IPS-18a (cell line): ENCODE measurements around the gene MED19.

Experiments
- H3K27ac ChIP-seq: one replicate; pipeline ENCODE4 v1.5.1; 2013; ENCODE audit warnings: low read length
- H3K27me3 ChIP-seq: one replicate; pipeline ENCODE4 v1.6.1; 2013; ENCODE audit warnings: mild to moderate bottlenecking, low read length; ENCODE audit not compliant: control insufficient read depth, insufficient read depth
- H3K36me3 ChIP-seq: one replicate; pipeline ENCODE4 v1.6.1; 2013; ENCODE audit warnings: low read depth, low read length; ENCODE audit not compliant: control insufficient read depth
- H3K4me1 ChIP-seq: one replicate; pipeline ENCODE4 v1.6.1; 2013; ENCODE audit warnings: low read depth, low read length; ENCODE audit not compliant: control insufficient read depth
- H3K4me3 ChIP-seq: one replicate; pipeline ENCODE4 v1.5.1; 2013; ENCODE audit warnings: low read length
- H3K9ac ChIP-seq: one replicate; pipeline ENCODE4 v1.6.1; 2013; ENCODE audit warnings: mild to moderate bottlenecking, low read length, moderate library complexity
- H3K9me3 ChIP-seq: one replicate; pipeline ENCODE4 v1.6.1; 2013; ENCODE audit warnings: low read depth, low read length; ENCODE audit not compliant: control insufficient read depth

The MED19 gene, protein sequence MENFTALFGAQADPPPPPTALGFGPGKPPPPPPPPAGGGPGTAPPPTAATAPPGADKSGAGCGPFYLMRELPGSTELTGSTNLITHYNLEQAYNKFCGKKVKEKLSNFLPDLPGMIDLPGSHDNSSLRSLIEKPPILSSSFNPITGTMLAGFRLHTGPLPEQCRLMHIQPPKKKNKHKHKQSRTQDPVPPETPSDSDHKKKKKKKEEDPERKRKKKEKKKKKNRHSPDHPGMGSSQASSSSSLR

DNA sequence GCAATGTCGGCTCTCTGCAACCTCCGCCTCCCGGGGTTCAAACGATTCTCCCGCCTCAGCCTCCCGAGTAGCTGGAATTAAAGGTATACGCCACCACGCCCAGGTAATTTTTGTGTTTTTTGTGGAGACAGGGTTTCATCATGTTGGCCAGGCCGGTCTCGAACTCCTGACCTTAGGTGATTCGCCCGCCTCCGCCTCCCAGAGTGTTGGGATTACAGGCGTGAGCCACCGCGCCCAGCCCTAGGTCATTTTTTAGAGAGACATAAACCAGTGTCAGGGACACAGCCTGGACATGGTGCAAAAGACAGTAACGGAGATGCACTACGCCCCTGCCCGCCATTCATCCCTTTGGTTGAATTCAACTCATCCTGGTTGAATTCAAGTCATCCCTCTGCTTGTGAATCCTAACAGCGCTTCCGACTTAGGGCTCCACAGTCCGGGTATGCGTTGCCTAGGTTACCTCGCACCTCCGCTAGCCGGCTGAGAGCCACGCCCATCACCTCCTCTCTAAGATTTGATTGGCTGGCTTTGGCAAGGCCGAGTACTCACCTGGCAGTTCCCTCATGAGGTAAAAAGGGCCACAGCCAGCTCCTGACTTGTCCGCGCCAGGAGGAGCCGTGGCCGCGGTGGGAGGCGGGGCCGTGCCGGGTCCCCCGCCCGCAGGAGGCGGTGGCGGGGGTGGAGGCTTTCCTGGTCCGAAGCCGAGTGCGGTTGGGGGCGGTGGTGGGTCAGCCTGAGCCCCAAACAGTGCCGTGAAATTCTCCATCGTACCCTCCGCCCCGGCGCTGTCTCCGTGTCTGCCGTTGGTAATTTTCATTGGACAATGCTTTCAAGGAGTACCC lies at the start of gene MED19:
Gene MED19, minus strand, starts transcription at position 802 of the 842 bp plus-strand sequence. Its CDS starts 36 bp downstream, at position 766.
- H3K27ac ChIP-seq, result peak within 1 kb of the TSS; percentile 92
- H3K4me3 ChIP-seq, result peak within 1 kb of the TSS; percentile 99

DNA sequence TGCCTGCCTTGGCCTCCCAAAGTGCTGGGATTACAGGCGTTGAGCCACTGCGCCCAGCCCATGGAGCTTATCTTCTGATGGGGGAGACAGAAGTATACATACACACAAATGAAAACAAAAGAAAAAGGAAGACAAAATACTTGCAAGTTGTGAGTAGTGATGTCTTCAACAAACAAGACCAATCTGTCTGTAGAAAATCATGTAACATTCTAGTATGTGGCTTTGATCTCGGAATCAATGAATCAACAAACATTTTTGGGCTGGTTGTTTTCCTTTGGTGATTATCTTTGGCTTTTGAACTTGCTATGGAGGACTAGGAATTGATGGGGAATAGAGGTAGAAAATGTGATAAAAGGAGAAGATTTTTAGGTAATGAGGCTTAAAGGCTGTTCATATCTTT lies 46.2 kb upstream of the MED19 start:
- H3K4me1 ChIP-seq, result peaks cover 4% of the 10 kb centered on the region
- H3K27me3 ChIP-seq, result no peaks in the 10 kb centered on the region
- H3K9ac ChIP-seq, result no peak overlapping the region
- no peak overlapping the region for H3K27ac ChIP-seq
- H3K4me3 ChIP-seq, result no peak overlapping the region
- no peaks in the 10 kb centered on the region for H3K36me3 ChIP-seq
- no peaks in the 10 kb centered on the region for H3K9me3 ChIP-seq

More for the DNA sequence above, at the start of gene MED19:
- H3K9ac ChIP-seq, result peak within 1 kb of the TSS; percentile 95
- H3K4me1 ChIP-seq, result peaks cover 10% of the 10 kb centered on the region
- H3K9me3 ChIP-seq, result no peaks in the 10 kb centered on the region
- no peaks in the 10 kb centered on the region for H3K27me3 ChIP-seq
- H3K36me3 ChIP-seq, result peaks cover 4% of the 10 kb centered on the region

GRCh38 chr11:57752954-57753353 lies 40.9 kb upstream of the MED19 start:
- no peak overlapping the region for H3K9ac ChIP-seq
- no peaks in the 10 kb centered on the region for H3K9me3 ChIP-seq
- no peak overlapping the region for H3K4me3 ChIP-seq
- no peaks in the 10 kb centered on the region for H3K36me3 ChIP-seq
- no peak overlapping the region for H3K27ac ChIP-seq
- no peaks in the 10 kb centered on the region for H3K4me1 ChIP-seq
- no peaks in the 10 kb centered on the region for H3K27me3 ChIP-seq

DNA sequence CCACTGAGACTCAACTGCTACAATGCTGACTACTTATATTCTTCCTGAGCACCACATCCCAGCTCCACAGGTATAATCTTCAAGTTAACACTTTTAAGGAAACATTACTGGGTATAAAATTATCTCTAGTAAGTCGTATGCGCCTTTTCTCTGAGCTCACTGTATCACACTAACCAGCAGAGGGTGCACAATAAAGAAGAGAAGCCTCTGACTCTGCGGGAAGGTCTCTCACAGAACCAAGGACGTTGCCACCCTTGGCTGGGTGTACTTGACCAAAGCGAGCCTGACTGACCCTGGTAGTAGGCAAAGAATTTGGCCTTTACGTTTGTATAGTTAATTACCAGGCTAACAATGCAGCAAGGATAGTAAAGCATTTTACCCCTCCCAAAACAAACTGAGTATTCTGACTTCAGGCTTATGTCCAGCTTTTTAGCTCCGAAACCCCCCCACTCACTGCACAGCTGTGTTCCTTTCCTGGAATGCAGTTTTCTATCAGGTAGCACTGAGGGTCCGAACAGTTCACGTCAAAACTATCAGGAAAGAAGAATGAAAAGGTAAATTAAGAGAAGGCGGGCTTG lies 39.8 kb upstream of the MED19 start, which contains the start of gene BTBD18:
Gene BTBD18, minus strand, starts transcription at position 144 of the 578 bp plus-strand sequence. CDS start 631 bp downstream, outside the sequence.
- Histone ChIP-seq H3K9me3 (no peaks in the 10 kb centered on the region), H3K27ac (no peak within 1 kb of the TSS), H3K4me3 (no peak within 1 kb of the TSS), H3K27me3 (no peaks in the 10 kb centered on the region), H3K9ac (no peak within 1 kb of the TSS), H3K4me1 (no peaks in the 10 kb centered on the region), H3K36me3 (no peaks in the 10 kb centered on the region)

DNA sequence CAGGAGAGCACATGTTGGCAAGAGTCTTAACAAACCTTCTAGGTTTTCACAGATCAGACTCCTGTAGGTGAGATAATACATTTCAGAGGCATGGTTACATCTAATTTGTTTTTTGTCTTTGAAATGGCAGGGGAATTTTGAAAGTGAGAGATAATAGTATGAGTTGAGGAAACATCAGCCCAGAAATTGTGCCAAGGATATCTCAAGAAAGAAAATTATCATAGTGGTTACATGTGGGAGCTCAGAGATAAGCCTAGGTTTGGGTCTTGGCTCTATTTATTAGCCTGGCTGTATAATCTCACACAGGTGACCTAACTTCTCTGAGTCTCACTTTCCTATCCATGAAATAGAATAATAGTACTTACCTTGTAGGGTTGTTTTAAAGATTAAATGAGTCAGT lies 39.2 kb upstream of the MED19 start:
- Histone ChIP-seq H3K36me3 (no peaks in the 10 kb centered on the region), H3K4me3 (no peak overlapping the region), H3K4me1 (no peaks in the 10 kb centered on the region), H3K27ac (no peak overlapping the region), H3K9ac (no peak overlapping the region), H3K27me3 (no peaks in the 10 kb centered on the region), H3K9me3 (no peaks in the 10 kb centered on the region)

GRCh38 chr11:57746920-57747319 lies 34.9 kb upstream of the MED19 start:
- no peak overlapping the region for H3K4me3 ChIP-seq
- H3K4me1 ChIP-seq, result peaks cover 8% of the 10 kb centered on the region
- H3K9ac ChIP-seq, result no peak overlapping the region
- no peak overlapping the region for H3K27ac ChIP-seq
- no peaks in the 10 kb centered on the region for H3K9me3 ChIP-seq
- H3K36me3 ChIP-seq, result peaks cover 26% of the 10 kb centered on the region
- no peaks in the 10 kb centered on the region for H3K27me3 ChIP-seq

DNA sequence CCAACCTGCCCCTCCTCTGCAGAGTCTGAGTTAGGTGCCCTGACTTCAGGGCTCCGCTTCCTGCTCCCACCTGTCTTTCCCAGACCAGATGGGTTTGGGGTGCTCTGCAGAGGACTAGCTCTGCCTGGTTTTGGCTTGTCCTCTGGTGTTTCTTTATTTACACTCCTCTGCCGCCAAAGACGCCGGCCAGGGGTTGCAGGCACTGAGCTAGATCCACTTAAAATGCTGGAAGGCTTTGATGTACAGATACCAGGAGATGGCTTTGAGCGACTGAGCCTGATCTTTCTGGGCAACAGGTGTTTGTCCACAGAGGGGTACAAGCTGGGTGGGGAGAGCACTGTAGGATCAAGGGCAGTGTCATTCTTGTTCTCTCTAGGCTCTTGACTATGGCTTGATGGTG lies 33.2 kb upstream of the MED19 start:
- Histone ChIP-seq H3K36me3 (peaks cover 26% of the 10 kb centered on the region), H3K27ac (no peak overlapping the region), H3K9ac (no peak overlapping the region), H3K9me3 (no peaks in the 10 kb centered on the region), H3K27me3 (no peaks in the 10 kb centered on the region), H3K4me1 (peaks cover 8% of the 10 kb centered on the region), H3K4me3 (no peak overlapping the region)

DNA sequence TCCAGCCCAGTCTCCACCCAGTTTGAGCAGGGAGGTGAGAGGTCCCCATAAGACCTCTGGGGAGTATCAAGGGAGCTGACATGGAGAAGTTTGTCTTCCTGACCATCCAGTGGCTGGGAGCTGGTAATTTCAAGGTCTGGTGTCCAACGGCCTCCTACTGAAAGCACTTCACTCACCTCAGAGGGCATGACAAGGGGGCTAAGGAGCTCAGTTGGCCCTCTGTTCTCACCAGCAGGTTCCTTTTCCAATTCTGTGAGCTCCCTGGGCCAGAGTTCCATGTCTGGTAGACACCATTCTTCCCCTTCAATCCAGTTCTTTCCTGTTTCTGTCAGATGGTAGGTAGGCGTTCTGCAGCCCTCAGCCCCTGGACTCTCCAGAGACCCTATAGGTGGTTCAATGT lies 32.3 kb upstream of the MED19 start:
- H3K27ac ChIP-seq, result no peak overlapping the region
- no peak overlapping the region for H3K9ac ChIP-seq
- peaks cover 29% of the 10 kb centered on the region for H3K36me3 ChIP-seq
- H3K27me3 ChIP-seq, result no peaks in the 10 kb centered on the region
- no peak overlapping the region for H3K4me3 ChIP-seq
- peaks cover 8% of the 10 kb centered on the region for H3K4me1 ChIP-seq
- no peaks in the 10 kb centered on the region for H3K9me3 ChIP-seq

GRCh38 chr11:57742087-57742452 lies 30.1 kb upstream of the MED19 start:
- peaks cover 49% of the 10 kb centered on the region for H3K36me3 ChIP-seq
- H3K4me3 ChIP-seq, result peak overlapping the region; percentile 91
- peaks cover 8% of the 10 kb centered on the region for H3K4me1 ChIP-seq
- peak overlapping the region; percentile 95 for H3K9ac ChIP-seq
- no peaks in the 10 kb centered on the region for H3K9me3 ChIP-seq
- peak overlapping the region; percentile 72 for H3K27ac ChIP-seq
- H3K27me3 ChIP-seq, result no peaks in the 10 kb centered on the region

DNA sequence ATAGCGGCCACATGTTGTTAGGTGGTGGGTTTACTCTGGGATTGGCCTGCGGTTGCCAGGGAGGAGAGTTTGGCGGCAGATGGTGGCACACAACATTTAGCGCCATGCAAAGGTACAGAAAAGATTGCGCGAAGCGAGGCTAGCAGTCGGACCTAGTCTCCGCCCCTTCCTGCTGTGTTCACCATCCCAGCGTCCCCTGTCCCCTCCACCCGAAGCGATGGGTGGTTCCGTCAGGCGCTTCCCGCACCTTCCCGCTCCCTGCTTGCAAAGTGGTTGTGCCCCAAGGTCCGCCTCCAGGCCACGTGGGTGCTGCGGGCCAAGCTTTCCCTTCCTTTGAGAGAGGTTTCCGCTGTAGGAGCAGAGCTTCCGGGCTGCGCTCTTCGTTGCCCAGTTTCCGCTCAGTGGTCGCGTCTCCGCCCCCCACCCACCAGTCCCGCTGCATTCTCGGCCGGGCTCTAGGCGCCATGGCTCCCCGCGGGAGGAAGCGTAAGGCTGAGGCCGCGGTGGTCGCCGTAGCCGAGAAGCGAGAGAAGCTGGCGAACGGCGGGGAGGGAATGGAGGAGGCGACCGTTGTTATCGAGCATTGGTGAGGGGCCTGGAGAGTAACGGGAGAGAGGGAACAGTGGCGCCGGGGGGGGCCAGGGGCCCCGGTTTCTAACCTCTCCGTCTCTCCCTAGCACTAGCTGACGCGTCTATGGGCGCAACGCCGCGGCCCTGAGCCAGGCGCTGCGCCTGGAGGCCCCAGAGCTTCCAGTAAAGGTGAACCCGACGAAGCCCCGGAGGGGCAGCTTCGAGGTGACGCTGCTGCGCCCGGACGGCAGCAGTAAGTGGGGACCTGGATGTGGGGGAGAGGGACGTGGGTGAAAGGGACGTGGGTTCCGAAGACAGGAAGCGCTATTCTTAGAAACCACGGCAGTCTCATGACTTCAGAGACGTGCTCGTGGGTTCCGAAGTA lies 29.4 kb upstream of the MED19 start, which contains the start of gene SELENOH:
Gene SELENOH, plus strand, starts transcription at position 360 of the 955 bp plus-strand sequence. Its CDS starts 105 bp downstream, at position 465.
- Histone ChIP-seq H3K9ac (peak within 1 kb of the TSS; percentile 95), H3K27me3 (no peaks in the 10 kb centered on the region), H3K4me1 (peaks cover 8% of the 10 kb centered on the region), H3K27ac (peak within 1 kb of the TSS; percentile 72), H3K9me3 (no peaks in the 10 kb centered on the region), H3K4me3 (peak within 1 kb of the TSS; percentile 91), H3K36me3 (peaks cover 49% of the 10 kb centered on the region)
